GM12801 (cell line): ENCODE results near the gene ZNFX1.

ENCODE experiments used
- CTCF ChIP-seq: IDR thresholded peaks from one replicate; pipeline ENCODE4 v1.5.1; 2011; ENCODE audit warnings: control low read depth; ENCODE audit not compliant: insufficient read length; ENCODE audit errors: extremely low read depth

Gene ZNFX1

GRCh38 chr20:49210757-49211110, 67.1 kb downstream of the ZNFX1 start:
- no peak for TF ChIP-seq CTCF

- no peak for TF ChIP-seq CTCF
Measured at GRCh38 chr20:49210101-49210756, 67.6 kb downstream of the ZNFX1 start.

- TF ChIP-seq CTCF, result no peak
Measured at GRCh38 chr20:49207076-49207475, 70.8 kb downstream of the ZNFX1 start.

DNA sequence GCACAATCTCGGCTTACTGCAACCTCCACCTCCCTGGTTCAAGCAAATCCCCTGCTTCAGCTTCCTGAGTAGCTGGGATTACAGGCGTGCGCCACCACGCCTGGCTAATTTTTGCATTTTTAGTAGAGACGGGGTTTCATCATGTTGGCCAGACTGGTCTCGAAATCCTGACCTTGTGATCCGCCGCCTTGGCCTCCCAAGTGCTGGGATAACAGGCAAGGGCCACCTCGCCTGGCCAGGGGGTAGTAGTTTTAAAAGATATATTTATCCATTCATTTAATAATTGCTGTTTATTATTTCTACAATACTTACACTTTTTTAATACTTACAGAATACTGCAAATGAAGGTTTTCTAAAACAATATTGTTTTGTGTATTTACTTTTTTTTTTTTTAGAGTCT, 74.1 kb downstream of the ZNFX1 start:
- TF ChIP-seq CTCF, result no peak

- no peak for TF ChIP-seq CTCF
Measured at GRCh38 chr20:49203011-49203410, 74.8 kb downstream of the ZNFX1 start.

GRCh38 chr20:49199729-49200293, 78.0 kb downstream of the ZNFX1 start:
- TF ChIP-seq CTCF, result no peak
